RWPE1 (cell line): ENCODE measurements around the gene SCAMP5.
A peak's percentile ranks its signal among the peaks of the same experiment; 100 is the strongest.

Experiments used
- CTCF ChIA-PET: fragments of 350-600 bp; sonication (Branson Sonifier 250); formaldehyde crosslinking; extraction: SDS; loops from one replicate; lab custom pipeline; 2021; lab: Yijun Ruan, JAX
- POLR2A ChIA-PET: fragments of 400-600 bp; formaldehyde crosslinking; extraction: SDS; loops from one replicate; lab custom pipeline; 2020; ENCODE audit warnings: antibody characterized with exemption; ENCODE audit not compliant: low non-redundant PET; lab: Yijun Ruan, JAX
- DNase-seq: peaks from one replicate; pipeline ENCODE4 v3.0.0; 2012; ENCODE audit warnings: low spot score
- H3K27ac ChIP-seq: fragments of 450-650 bp; 2 replicates; pipeline ENCODE4 v1.5.1; 2017
- CTCF ChIP-seq: fragments of 450-650 bp; conservative IDR thresholded peaks from 2 replicates; pipeline ENCODE4 v1.5.1; 2017; ENCODE audit warnings: low read depth, mild to moderate bottlenecking

SCAMP5 gene

GRCh38 chr15:75032395-75032794 is 37.0 kb downstream of the SCAMP5 start:
- POLR2A ChIA-PET, result interaction anchor here (0.7 kb wide), 1 partner anchor 8 kb away, joined by 3 read pairs; no protein-coding TSS in a partner anchor
- CTCF ChIA-PET, result interaction anchor here (4.3 kb wide), 1 partner anchor 173 kb away, joined by 134 read pairs; the partner anchor contains the start of gene C15orf39

DNA sequence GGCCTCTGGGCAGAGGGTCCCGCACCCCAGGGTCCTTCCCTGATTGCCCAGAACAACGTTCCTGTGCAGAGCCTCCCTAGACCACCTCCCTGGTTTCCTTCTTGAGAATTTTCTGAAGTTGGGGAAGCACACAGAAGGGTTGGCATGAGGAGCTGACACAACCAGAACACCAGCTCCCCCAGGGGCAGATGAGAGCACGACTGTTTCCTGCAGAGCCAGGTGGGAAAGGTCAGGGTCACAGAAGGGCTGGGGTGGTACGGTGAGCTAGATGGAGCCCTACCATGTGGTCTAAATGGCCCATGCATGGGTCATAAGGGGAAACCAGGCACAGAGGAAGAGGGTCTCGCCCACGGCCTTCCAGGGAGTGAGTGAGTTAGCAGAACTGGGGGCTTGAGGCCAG is 38.4 kb downstream of the SCAMP5 start:
- ChIA-PET POLR2A (no interaction called here), CTCF (interaction anchor here (0.5 to 1.9 kb wide), 4 partner anchors 9 to 253 kb away, joined by 4 to 10 read pairs (median 6); partner anchors contain the start of gene C15orf39)
- no peak overlapping the region for H3K27ac ChIP-seq
- TF ChIP-seq CTCF, result no peak
- DNase-seq, result no peak

More at GRCh38 chr15:75032395-75032794, 37.0 kb downstream of the SCAMP5 start:
- DNase-seq, result no peak
- H3K27ac ChIP-seq, result peak overlapping the region; percentile 90; the same call in 1 of the 2 replicates
- TF ChIP-seq CTCF, result no peak

DNA sequence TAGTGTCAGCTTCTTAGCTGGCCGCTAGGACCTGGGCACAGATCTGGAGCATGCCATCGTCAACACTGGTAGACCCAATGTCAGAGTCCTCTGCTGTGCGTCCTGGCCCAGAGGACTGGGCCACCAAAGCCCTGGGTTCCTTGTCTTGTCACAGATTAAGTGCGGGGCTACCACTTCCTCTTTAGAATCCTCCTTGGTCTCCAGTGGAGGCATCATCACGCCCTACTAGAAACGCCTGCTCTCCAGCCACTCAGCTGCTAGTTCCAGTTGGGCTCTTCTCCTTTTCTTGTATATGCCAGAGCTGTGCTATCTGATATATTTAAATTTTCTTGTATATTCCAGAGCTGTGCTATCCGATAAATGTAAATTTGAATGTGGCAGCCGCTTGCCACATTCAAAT is 39.3 kb downstream of the SCAMP5 start:
- TF ChIP-seq CTCF, result no peak
- ChIA-PET CTCF (interaction anchor here (0.5 to 1.9 kb wide), 3 partner anchors 167 to 253 kb away, joined by 5 to 10 read pairs (median 7); partner anchors contain the start of gene C15orf39), POLR2A (no interaction called here)
- DNase-seq, result no peak
- no peak overlapping the region for H3K27ac ChIP-seq

DNA sequence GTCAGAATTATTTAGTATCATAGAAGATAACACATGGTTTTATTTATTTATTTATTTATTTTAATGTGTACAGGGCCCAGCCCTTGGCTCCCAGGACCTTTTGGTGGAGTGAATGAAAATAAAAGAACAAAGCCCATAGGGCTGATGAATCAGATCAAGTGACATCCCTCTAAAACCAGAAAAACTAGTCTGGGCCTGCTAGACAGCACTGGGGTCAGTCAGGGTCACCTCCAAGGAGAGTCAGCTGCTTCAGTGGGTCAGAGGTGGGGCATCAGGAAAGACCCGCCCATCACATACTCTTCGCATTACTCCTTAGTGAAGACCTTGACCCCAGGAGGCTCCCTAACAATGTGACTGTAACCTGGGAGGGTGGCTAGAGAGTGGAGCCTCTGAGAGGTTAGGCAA is 40.9 kb downstream of the SCAMP5 start:
- peak; percentile 87 for DNase-seq
- peak overlapping the region; percentile 61 for H3K27ac ChIP-seq
- CTCF ChIA-PET, result no interaction called here
- POLR2A ChIA-PET, result no interaction called here
- no peak for TF ChIP-seq CTCF

DNA sequence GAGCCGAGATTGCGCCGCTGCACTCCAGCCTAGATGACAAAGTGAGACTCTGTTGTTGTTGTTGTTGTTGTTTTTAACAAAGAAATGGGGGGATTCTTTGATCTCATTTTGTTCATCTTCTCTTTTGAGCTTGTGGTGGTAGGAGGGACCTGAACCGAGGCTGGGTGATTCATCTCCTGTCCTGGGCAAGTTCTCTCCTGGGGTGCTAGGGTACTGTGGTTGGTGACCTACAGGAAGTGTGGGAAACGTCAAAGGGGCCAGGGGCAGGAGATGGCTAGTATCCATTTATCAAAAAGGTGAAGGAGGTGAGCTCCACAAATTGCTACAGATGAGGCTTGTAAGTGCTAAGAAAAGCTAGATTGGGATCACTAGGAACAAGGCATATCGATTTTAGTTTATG is 42.3 kb downstream of the SCAMP5 start:
- TF ChIP-seq CTCF, result no peak
- ChIA-PET POLR2A (no interaction called here), CTCF (interaction anchor here (1.0 to 1.4 kb wide), 2 partner anchors 164 to 237 kb away, joined by 3 to 5 read pairs; partner anchors contain the start of gene C15orf39)
- DNase-seq, result no peak
- no peak overlapping the region for H3K27ac ChIP-seq

DNA sequence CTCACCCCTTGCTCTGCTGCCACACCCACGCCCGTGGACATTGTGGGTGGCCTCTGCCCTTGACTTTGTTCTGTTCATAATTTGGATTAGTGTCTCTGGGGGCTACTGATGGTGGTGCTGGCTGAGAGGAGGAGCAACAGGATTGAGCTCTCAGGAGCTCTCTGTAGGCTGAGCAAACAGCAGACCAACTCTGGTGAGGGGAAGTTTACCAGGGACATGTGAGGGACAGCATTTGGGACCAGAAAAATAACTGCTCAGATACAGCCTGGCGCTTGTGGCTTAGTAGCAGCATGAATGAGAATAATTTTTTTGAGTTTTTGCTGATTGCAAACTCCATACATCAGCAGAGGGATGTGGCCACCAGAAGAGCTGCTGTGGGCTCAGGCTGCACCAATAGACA is 42.9 kb downstream of the SCAMP5 start:
- TF ChIP-seq CTCF, result no peak
- POLR2A ChIA-PET, result no interaction called here
- DNase-seq, result no peak
- no peak overlapping the region for H3K27ac ChIP-seq
- CTCF ChIA-PET, result interaction anchor here (0.7 to 1.4 kb wide), 3 partner anchors 83 to 237 kb away, joined by 3 to 5 read pairs (median 3); partner anchors contain the start of gene C15orf39
